Trophoblast cell (in vitro differentiated cells and primary cell): ENCODE measurements around the gene REEP1.
A peak's percentile ranks its signal among the peaks of the same experiment; 100 is the strongest.

Source experiments
- DNase-seq, 2 donors: peaks; one replicate each; pipeline ENCODE4 v3.0.0-alpha.2; 2016
- H2AFZ ChIP-seq: 2 replicates; pipeline ENCODE4 v1.6.1; 2013; ENCODE audit warnings: low read length, moderate library complexity, mild to moderate bottlenecking; ENCODE audit not compliant: insufficient read depth, poor library complexity
- H2AK5ac ChIP-seq: 2 replicates; pipeline ENCODE4 v1.6.1; 2013; ENCODE audit warnings: mild to moderate bottlenecking, low read length
- H2BK120ac ChIP-seq: 2 replicates; pipeline ENCODE4 v1.6.1; 2013; ENCODE audit warnings: low read length, mild to moderate bottlenecking, moderate library complexity; ENCODE audit not compliant: insufficient read depth, poor library complexity
- H2BK12ac ChIP-seq: 2 replicates; pipeline ENCODE4 v1.6.1; 2013; ENCODE audit warnings: mild to moderate bottlenecking, low read length, moderate library complexity
- H2BK5ac ChIP-seq: 2 replicates; pipeline ENCODE4 v1.6.1; 2013; ENCODE audit warnings: low read length, low read depth, moderate library complexity, mild to moderate bottlenecking; ENCODE audit not compliant: poor library complexity
- H3K14ac ChIP-seq: 2 replicates; pipeline ENCODE4 v1.6.1; 2013; ENCODE audit warnings: mild to moderate bottlenecking, low read length
- H3K18ac ChIP-seq: 2 replicates; pipeline ENCODE4 v1.6.1; 2013; ENCODE audit warnings: mild to moderate bottlenecking, low read length
- H3K23ac ChIP-seq: 2 replicates; pipeline ENCODE4 v1.6.1; 2013; ENCODE audit warnings: low read length
- H3K27ac ChIP-seq: 2 replicates; pipeline ENCODE4 v1.5.1; 2013; ENCODE audit warnings: low read depth, mild to moderate bottlenecking, inconsistent platforms, low read length, moderate library complexity
- H3K27me3 ChIP-seq: 2 replicates; pipeline ENCODE4 v1.6.1; 2013; ENCODE audit warnings: inconsistent platforms, mild to moderate bottlenecking, low read length, moderate library complexity; ENCODE audit not compliant: insufficient read depth
- H3K36me3 ChIP-seq, 2 experiments: 1 replicate in 1 of 2; 2 replicates in 1 of 2; pipeline ENCODE4 v1.6.1; 2013; ENCODE audit warnings: low read length in 2 of 2, mild to moderate bottlenecking in 2 of 2, moderate library complexity in 1 of 2; ENCODE audit not compliant: insufficient read depth in 2 of 2, control insufficient read depth in 1 of 2
- H3K4ac ChIP-seq: 2 replicates; pipeline ENCODE4 v1.6.1; 2013; ENCODE audit warnings: low read depth, mild to moderate bottlenecking, low read length, moderate library complexity
- H3K4me1 ChIP-seq, 2 experiments: 1 replicate in 1 of 2; 2 replicates in 1 of 2; pipeline ENCODE4 v1.6.1; 2013; ENCODE audit warnings: low read length in 2 of 2, mild to moderate bottlenecking in 2 of 2, moderate library complexity in 1 of 2; ENCODE audit not compliant: insufficient read depth in 2 of 2, control insufficient read depth in 1 of 2
- H3K4me2 ChIP-seq: 2 replicates; pipeline ENCODE4 v1.6.1; 2013; ENCODE audit warnings: inconsistent platforms, mild to moderate bottlenecking, low read length, moderate library complexity
- H3K4me3 ChIP-seq: 2 replicates; pipeline ENCODE4 v1.5.1; 2013; ENCODE audit warnings: mild to moderate bottlenecking, low read depth, low read length, inconsistent platforms
- H3K79me1 ChIP-seq: one replicate; pipeline ENCODE4 v1.6.1; 2013; ENCODE audit warnings: low read length
- H3K79me2 ChIP-seq: 2 replicates; pipeline ENCODE4 v1.6.1; 2013; ENCODE audit warnings: low read length, mild to moderate bottlenecking; ENCODE audit not compliant: control insufficient read depth, insufficient read depth, poor library complexity
- H3K9ac ChIP-seq: 2 replicates; pipeline ENCODE4 v1.6.1; 2013; ENCODE audit warnings: mild to moderate bottlenecking, low read length
- H3K9me3 ChIP-seq: 2 replicates; pipeline ENCODE4 v1.6.1; 2013; ENCODE audit warnings: low read depth, mild to moderate bottlenecking, control low read depth, inconsistent platforms, low read length; ENCODE audit not compliant: insufficient read depth
- H4K12ac ChIP-seq: 2 replicates; pipeline ENCODE4 v1.6.1; 2013; ENCODE audit warnings: low read depth, mild to moderate bottlenecking, low read length, moderate library complexity
- H4K8ac ChIP-seq: 2 replicates; pipeline ENCODE4 v1.6.1; 2013; ENCODE audit warnings: low read depth, mild to moderate bottlenecking, low read length, moderate library complexity
- H4K91ac ChIP-seq: one replicate; pipeline ENCODE4 v1.6.1; 2013; ENCODE audit warnings: low read depth, mild to moderate bottlenecking, low read length, moderate library complexity
- WGBS: extraction: QIAGEN DNeasy Blood & Tissue Kit; methylation state at CpG from one replicate; pipeline ENCODE4 v1.1.7; 2013; ENCODE audit warnings: missing lambda C conversion rate; ENCODE audit not compliant: insufficient read length, insufficient coverage; ENCODE audit errors: extremely low coverage; 5-methylcytosine and 5-hydroxymethylcytosine counted together

The REEP1 gene

DNA sequence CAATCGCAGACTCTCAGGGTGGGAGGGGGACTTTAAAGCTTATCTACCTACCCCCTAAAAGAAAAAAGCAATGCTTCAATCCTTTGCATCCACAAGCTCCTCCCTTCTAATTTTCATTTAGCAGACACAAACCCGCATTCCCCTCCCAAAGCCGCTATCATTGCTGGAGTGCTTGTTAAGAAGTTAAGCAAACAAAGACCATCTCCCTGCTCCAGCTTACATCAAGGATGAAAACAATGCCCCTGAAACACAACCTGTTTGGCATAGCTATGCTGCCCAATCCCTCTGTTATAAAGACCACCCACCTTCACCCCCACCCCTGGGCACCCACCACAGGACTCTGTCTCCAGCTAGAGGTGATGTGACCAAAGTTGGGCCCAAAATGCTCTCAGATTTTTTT lies 33.0 kb downstream of the REEP1 start:
- Histone ChIP-seq H2BK12ac (no peak overlapping the region), H4K8ac (no peak overlapping the region), H3K9ac (no peak overlapping the region), H3K23ac (no peak overlapping the region), H3K79me2 (no peaks in the 10 kb centered on the region), H3K18ac (no peak overlapping the region), H3K14ac (no peak overlapping the region), H3K36me3 (no peaks in the 10 kb centered on the region), H4K91ac (no peak overlapping the region), H3K27ac (no peak overlapping the region), H3K4me3 (no peak overlapping the region), H2AK5ac (no peak overlapping the region), H3K79me1 (no peaks in the 10 kb centered on the region), H3K4ac (no peak overlapping the region), H3K4me1 (no peaks in the 10 kb centered on the region), H2BK120ac (no peak overlapping the region), H2AFZ (no peak overlapping the region), H3K9me3 (no peaks in the 10 kb centered on the region), H3K4me2 (no peak overlapping the region), H4K12ac (no peak overlapping the region), H2BK5ac (no peak overlapping the region), H3K27me3 (no peaks in the 10 kb centered on the region)
- WGBS, result no CpG with 5 or more reads among the region's 3 CpGs
- DNase-seq, result peak in 1 of 2 donors; percentile 12

GRCh38 chr2:86302320-86302719 lies 35.1 kb downstream of the REEP1 start:
- Histone ChIP-seq H2AK5ac (no peak overlapping the region), H3K27me3 (no peaks in the 10 kb centered on the region), H3K23ac (no peak overlapping the region), H3K79me1 (no peaks in the 10 kb centered on the region), H3K14ac (no peak overlapping the region), H3K4me2 (no peak overlapping the region), H3K4me3 (no peak overlapping the region), H2AFZ (no peak overlapping the region), H3K4me1 (no peaks in the 10 kb centered on the region), H3K9me3 (peaks cover 2% of the 10 kb centered on the region), H4K12ac (no peak overlapping the region), H2BK120ac (no peak overlapping the region), H2BK5ac (no peak overlapping the region), H2BK12ac (no peak overlapping the region), H3K18ac (no peak overlapping the region), H4K8ac (no peak overlapping the region), H3K4ac (no peak overlapping the region), H3K79me2 (no peaks in the 10 kb centered on the region), H3K36me3 (no peaks in the 10 kb centered on the region), H3K9ac (no peak overlapping the region), H4K91ac (no peak overlapping the region), H3K27ac (no peak overlapping the region)
- no CpG with 5 or more reads among the region's 1 CpG for WGBS
- no peak for DNase-seq

DNA sequence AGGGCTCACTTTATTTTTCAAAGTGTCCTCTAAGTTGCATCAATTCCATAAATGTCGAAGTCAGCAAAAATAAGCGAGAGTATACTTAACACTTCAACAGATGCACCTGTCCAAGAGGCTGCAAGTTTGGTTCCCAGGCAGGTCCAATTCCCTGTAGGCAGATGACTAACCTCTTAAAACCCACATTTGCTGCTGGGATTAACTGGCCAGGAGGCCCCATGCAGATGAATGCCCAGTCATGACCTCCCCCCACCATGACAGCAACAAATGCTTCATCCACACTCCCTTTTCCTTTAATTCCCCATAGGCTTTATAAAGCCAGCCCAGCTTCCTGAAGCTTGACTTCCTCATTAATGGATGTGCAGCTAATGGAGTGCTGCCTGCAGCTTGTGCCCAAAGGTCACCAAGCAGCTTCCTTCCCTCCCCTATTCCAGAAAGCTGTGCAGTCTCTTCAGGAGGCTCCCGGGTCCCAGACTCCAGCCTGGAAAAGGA lies 35.7 kb downstream of the REEP1 start:
- no CpG with 5 or more reads among the region's 3 CpGs for WGBS
- DNase-seq, result no peak
- Histone ChIP-seq H4K8ac (no peak overlapping the region), H2AK5ac (no peak overlapping the region), H2BK12ac (no peak overlapping the region), H3K4me3 (no peak overlapping the region), H3K27ac (no peak overlapping the region), H3K4me1 (no peaks in the 10 kb centered on the region), H3K9ac (no peak overlapping the region), H2BK120ac (no peak overlapping the region), H3K4ac (no peak overlapping the region), H3K79me2 (no peaks in the 10 kb centered on the region), H3K4me2 (no peak overlapping the region), H3K23ac (no peak overlapping the region), H3K14ac (no peak overlapping the region), H3K9me3 (peaks cover 2% of the 10 kb centered on the region), H3K36me3 (no peaks in the 10 kb centered on the region), H4K12ac (no peak overlapping the region), H2AFZ (no peak overlapping the region), H2BK5ac (no peak overlapping the region), H4K91ac (no peak overlapping the region), H3K27me3 (no peaks in the 10 kb centered on the region), H3K18ac (no peak overlapping the region), H3K79me1 (no peaks in the 10 kb centered on the region)

DNA sequence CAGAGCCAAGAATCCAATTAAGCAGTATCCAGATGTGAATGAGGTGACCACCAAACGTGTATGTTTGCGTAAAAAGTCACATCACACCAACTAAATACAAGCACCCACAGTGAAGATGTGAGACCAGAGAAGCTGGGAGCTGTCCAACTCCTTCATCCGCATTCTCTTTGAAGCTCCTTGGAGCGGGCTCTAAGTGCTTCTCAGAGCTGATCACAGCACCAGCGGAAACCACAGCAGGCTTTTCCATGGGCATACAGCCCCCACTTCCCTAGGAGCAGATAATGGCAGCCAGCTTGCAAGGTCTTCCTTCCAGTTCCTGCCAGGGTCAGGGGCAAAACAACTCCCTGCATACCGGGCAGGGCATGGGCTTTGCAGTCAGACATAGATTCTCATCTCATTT lies 36.4 kb downstream of the REEP1 start:
- H2AK5ac ChIP-seq, result no peak overlapping the region
- no peak for DNase-seq

More for the DNA sequence above, 36.4 kb downstream of the REEP1 start:
- Histone ChIP-seq H4K91ac (no peak overlapping the region), H3K4me2 (no peak overlapping the region), H3K4me1 (no peaks in the 10 kb centered on the region), H4K12ac (no peak overlapping the region), H3K9ac (no peak overlapping the region), H2BK5ac (no peak overlapping the region), H3K18ac (no peak overlapping the region), H3K14ac (no peak overlapping the region), H3K9me3 (peaks cover 2% of the 10 kb centered on the region), H3K4ac (no peak overlapping the region), H3K79me1 (no peaks in the 10 kb centered on the region), H2BK120ac (no peak overlapping the region), H3K23ac (no peak overlapping the region), H3K27me3 (no peaks in the 10 kb centered on the region), H3K36me3 (no peaks in the 10 kb centered on the region), H2AFZ (no peak overlapping the region), H3K27ac (no peak overlapping the region), H3K79me2 (no peaks in the 10 kb centered on the region), H4K8ac (no peak overlapping the region), H3K4me3 (no peak overlapping the region), H2BK12ac (no peak overlapping the region)
- no CpG with 5 or more reads among the region's 6 CpGs for WGBS
